Measurements from ENCODE around the gene PIGV. TPM values are rescaled to one million over a fixed set of nuclear protein-coding genes. Genes with fewer than 3 reads are reported as not detected.

PIGV gene
- total RNA-seq, 1 experiment from 2014 or later = 7.5 TPM

DNA sequence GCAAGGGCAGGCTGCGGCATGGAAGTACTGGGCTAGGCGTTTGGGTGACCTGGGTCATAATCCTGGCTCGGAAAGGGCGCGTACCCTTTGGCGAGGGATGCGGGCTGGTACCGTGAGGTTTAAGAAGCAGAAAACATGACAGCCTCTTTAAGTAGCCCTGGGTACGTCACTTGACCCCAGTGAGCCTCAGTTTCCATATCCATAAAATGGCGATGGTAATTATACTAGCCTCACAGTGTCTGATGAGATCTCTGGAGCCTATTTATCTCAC, 700 bp downstream of the PIGV start:
- H3K56ac ChIP-seq (ENCODE audit: insufficient read length, low read depth, low read length) = no peak overlapping the region
- peak overlapping the region; percentile 85 for H3K4me2 ChIP-seq (ENCODE audit: insufficient read depth, insufficient read length, low read length)
- TF ChIP-seq CTCF (conservative IDR thresholded peaks at IDR 0.05) = no peak
- no peak overlapping the region for H4K91ac ChIP-seq (ENCODE audit: insufficient read length, low read depth, low read length)
- no peak overlapping the region for H2BK20ac ChIP-seq (ENCODE audit: low read depth, low read length, poor library complexity, severe bottlenecking)
- H3K18ac ChIP-seq (ENCODE audit: insufficient read length, low read depth, low read length) = no peak overlapping the region
- no peaks in the 10 kb centered on the region for H3K27me3 ChIP-seq (ENCODE audit: insufficient read depth, low read length)
- peaks cover 0 to 5% (median 4%) of the 10 kb centered on the region in 3 experiments; a peak in 4 of 7 replicates for H3K36me3 Mint-ChIP-seq (ENCODE audit: insufficient read depth in 1 of 3, low read depth in 3 of 3)
- peak overlapping the region; percentile 53 for H3K9ac ChIP-seq (ENCODE audit: extremely low read depth, insufficient read length, low read length)
- H3K23me2 ChIP-seq (ENCODE audit: insufficient read length, low read depth, low read length, poor library complexity, severe bottlenecking) = peaks cover 10% of the 10 kb centered on the region
- no peaks in the 10 kb centered on the region for H3K9me3 ChIP-seq (ENCODE audit: control insufficient read depth, low read depth, low read length)
- no peaks in the 10 kb centered on the region for H4K20me1 ChIP-seq (ENCODE audit: control insufficient read depth, insufficient read depth, insufficient read length)
- 0 out of 2 replicates have a peak overlapping the region, but pooled peaks have one; percentile 74 for H3K14ac ChIP-seq (ENCODE audit: insufficient read depth, low read length)
- DNase-seq = no peak
- no peak overlapping the region for H3K4ac ChIP-seq (ENCODE audit: low read depth, low read length)
- no peak overlapping the region for H4K5ac ChIP-seq (ENCODE audit: insufficient read length, low read depth, low read length)
- H3K27me3 Mint-ChIP-seq (ENCODE audit: low read depth) = no peaks in the 10 kb centered on the region; the same call in 1 of the 2 replicates
- no CpG with 5 or more reads among the region's 10 CpGs for WGBS (ENCODE audit: extremely low coverage, insufficient read length, low lambda C conversion rate)
- H3K27ac ChIP-seq (ENCODE audit: insufficient read length, low read depth, low read length) = no peak overlapping the region
- no peaks in the 10 kb centered on the region for H3K9me3 Mint-ChIP-seq
- no peak overlapping the region for H3T11ph ChIP-seq (ENCODE audit: low read length)
- no peak overlapping the region for H2BK15ac ChIP-seq (ENCODE audit: low read depth, low read length)
- peaks cover 39 to 45% of the 10 kb centered on the region in 2 experiments for H3K4me1 Mint-ChIP-seq
- no peak overlapping the region for H2AK5ac ChIP-seq (ENCODE audit: insufficient read length, low read length)
- H2BK5ac ChIP-seq (ENCODE audit: insufficient read length, low read length) = no peak overlapping the region
- H4K8ac ChIP-seq (replicated peaks; ENCODE audit: insufficient read length, low read depth, low read length) = no peak overlapping the region
- no peaks in the 10 kb centered on the region for H3K79me1 ChIP-seq (ENCODE audit: insufficient read depth, low read depth, low read length, poor library complexity, severe bottlenecking)
- peak overlapping the region; percentile 92 to 95 for H3K4me3 Mint-ChIP-seq
- H2BK120ac ChIP-seq (ENCODE audit: low read depth, low read length, poor library complexity, severe bottlenecking) = no peak overlapping the region
- H3K4me1 ChIP-seq (ENCODE audit: insufficient read depth, low read length) = peaks cover 5% of the 10 kb centered on the region; the same call in 1 of the 2 replicates
- no peak overlapping the region for H2AFZ ChIP-seq (ENCODE audit: low read length)
- no peak overlapping the region for H2BK12ac ChIP-seq (ENCODE audit: insufficient read length, low read depth, low read length)
- H3K79me2 ChIP-seq (ENCODE audit: insufficient read depth, low read length) = no peaks in the 10 kb centered on the region; the same call in 1 of the 2 replicates
- no peak overlapping the region for H3K23ac ChIP-seq (ENCODE audit: insufficient read length, low read depth, low read length)
- peak overlapping the region; percentile 1 to 21 (median 17) for H3K27ac Mint-ChIP-seq
